ENCODE data around the gene GMIP. TPM values are rescaled to one million over a fixed set of nuclear protein-coding genes. Genes with fewer than 3 reads are reported as not detected.

The GMIP gene
- total RNA-seq, 1 donor = 36.9 TPM

DNA sequence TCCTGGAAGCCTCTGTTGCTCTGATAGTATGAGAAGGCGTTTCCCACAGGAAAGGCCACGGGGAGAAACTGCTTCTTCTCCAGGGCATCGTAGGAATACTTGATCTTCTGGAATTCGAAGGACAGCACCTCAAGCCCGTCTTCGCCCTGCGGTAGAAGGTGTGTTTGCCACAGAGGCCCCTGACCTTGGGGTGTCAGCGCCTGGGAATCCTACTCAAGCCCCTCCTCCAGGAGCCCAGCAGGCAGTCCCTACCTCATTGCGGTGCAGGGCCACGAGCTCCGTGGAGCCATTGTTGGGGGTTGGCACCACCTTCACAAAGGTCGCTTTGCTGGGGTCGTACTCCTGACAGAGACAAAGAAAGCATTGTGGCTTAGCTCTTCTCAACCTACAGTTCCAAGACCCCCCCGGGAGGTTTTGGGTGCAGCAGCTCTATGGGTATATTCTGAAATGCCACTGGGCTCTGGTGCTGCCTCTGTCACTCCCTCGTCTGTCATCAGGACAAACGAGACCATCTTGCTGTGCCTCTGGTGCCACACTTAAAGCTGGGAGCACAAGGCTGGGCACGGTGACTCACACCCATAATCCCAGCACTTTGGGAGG lies 16.3 kb upstream of the GMIP start:
- DNase-seq (ENCODE audit: low read depth in 2 of 3, low spot score in 2 of 3) = no peak

DNA sequence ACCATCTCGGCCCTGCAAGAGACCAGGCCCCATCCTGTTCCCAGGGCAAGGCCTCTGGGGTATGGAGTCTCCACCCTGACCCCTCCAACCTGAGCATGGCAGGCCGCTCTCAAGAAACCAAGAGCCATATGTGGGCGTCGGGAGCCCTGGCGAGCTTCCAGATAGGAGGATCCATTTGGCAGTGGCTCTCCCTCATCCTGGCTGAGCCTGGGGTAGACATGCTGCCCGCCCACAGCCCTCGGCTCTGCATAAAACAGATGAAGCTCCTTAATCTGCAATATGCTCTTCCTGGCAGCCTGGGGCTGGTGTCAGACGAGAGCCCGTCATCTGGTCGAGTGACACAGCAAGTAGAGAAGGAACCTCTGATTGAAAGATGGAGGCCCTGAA lies 13.9 kb upstream of the GMIP start:
- no peak for DNase-seq (ENCODE audit: low read depth in 2 of 3, low spot score in 2 of 3)

DNA sequence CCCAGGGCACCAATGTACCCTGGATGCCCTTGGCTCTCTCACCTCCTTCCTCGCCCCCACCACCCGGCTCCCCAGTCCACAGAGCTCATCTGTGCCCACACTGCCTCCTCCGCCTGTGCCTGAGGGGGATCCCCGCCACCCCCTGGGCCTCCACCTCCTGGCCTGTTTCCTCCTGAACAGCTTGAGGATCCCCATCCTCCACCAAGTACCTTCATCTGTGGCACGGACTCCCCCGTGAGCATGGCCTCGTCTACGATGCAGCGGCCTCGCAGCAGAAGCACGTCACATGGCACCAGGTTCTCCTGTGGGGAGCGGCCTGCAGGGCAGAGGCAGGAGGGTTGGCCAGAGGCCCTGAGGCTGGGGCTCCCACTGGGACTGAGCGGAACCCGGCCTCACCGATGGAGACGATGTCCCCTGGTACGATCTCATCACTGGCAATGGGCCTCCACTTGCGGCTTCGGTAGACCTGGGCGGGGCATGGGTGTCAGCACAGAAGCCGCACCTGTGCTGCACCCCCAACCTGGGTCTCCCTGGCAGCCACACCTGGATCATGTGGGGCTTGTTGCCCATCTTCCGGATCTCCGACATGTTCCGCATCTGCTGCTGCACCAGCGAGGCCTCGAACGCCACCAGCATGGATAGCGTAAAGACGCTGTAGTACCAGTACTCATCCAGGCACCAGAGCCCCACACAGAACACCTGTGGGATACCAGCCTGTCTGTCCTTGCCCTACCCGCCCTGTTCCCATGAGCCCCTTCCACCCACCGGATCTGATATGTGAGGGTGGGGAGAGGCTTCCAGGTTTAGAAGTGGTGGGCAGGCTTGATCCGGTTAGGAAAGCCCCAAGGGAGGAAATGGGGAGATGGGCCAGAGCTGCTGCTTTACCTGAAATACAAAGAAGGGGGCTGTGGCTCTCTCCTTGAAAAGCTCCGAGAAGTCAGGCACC lies 13.3 kb upstream of the GMIP start:
- DNase-seq (ENCODE audit: low read depth in 2 of 3, low spot score in 2 of 3) = no peak

DNA sequence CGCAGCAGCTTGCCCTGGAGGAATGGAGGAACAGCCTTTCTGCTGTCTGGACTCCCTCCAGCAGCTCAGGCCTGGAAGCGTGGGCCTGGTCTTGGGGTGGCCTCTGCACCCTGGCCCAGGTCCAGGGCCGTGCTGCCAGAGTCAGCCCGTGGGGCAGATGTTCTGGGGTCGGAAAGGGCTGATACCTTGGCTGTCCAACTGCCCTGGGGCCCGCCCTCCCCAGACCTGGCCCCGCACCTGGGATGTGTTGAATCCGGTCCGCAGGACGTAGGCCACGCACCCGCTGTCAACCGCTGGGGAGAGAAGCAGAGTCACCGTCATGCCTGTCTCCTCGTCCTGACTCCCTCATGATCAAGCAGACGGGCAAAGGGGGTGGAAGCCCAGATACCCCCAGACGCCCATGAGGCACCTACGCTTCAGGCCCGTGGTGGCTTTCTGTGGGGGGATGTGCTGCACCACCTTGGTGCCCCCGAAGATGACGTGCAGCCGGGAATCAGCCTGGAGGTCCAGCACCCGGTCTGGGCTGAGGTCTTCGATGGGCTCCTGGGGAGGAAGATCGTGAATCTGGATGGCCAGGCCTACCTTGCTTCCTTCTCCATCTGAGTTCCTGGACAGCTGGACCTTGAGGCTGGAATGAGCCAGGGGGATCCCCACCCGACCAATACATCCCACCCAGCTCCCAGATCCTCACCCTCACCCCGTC lies 12.3 kb upstream of the GMIP start:
- DNase-seq (ENCODE audit: low read depth in 2 of 3, low spot score in 2 of 3) = no peak

DNA sequence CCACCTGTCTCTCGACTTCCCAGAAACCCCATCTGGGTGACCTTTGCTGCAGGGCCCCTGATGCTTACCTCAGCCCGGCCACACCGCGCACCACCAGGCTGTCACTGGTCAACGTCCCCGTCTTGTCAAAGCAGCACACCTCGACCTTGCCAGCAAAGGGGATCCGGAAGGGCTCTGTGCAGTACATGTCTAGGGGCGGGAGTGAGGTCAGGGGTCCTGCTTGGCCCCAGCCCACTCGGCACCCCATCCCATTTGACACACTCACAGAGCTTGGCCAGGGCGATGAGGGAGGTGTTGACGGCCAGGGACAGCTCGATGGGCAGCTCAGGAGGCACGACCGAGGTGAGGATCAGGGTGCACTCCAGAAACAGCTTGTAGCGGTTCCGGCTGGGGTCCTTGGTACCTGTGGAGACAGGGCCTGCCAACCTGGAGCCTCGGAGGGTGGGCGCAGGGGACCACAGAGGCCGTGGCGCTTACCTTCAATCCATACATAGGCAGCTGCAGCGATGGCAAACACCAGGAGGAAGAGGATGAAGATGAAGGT lies 11.7 kb upstream of the GMIP start:
- DNase-seq (ENCODE audit: low read depth in 2 of 3, low spot score in 2 of 3) = no peak

DNA sequence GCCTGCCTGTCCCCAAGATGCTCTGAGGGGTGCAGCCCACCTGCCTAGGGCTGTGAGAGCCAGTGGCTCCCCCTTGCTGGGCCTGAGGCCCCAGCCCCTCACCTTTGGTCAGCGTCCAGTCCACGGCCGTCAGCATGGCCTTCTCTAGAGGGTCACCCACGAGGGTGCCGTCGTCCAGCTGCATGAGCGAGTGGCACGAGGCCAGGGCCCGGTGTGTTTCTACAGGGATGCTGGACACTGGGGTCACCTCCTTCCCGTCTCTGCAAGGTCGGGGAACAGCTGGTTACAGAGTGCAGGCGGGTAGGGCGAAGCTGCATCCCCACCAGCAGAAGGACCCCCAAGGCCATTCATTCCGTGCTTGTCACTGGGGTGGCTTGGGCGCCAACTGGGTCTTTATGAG lies 11.0 kb upstream of the GMIP start:
- DNase-seq (ENCODE audit: low read depth in 2 of 3, low spot score in 2 of 3) = no peak

DNA sequence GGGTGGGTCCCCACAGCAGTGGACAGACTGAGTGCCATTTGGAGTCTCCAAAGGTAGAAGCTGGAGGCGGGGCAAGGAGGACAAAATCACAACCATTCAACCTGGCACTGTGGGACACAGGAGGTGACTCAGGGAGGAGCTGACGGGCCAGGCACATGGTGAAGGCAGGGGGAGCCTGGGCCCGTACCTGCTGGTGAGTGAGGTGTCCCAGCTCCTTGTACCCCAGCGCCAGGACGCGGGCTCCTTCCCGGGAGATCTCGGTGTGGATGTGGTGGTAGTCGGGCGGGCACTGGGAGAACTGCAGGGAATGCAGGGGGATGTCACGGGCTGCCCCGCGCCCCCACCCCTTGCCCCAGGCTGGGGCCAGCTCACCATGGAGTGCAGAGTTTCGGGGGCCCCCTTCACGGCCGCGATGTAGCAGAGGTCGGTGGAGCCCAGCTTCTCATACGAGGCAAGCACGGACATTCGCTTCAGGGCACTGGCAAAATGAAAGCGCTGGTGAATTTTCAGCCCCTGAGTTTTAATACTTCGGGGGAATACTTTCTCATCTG lies 10.2 kb upstream of the GMIP start:
- DNase-seq (ENCODE audit: low read depth in 2 of 3, low spot score in 2 of 3) = no peak

DNA sequence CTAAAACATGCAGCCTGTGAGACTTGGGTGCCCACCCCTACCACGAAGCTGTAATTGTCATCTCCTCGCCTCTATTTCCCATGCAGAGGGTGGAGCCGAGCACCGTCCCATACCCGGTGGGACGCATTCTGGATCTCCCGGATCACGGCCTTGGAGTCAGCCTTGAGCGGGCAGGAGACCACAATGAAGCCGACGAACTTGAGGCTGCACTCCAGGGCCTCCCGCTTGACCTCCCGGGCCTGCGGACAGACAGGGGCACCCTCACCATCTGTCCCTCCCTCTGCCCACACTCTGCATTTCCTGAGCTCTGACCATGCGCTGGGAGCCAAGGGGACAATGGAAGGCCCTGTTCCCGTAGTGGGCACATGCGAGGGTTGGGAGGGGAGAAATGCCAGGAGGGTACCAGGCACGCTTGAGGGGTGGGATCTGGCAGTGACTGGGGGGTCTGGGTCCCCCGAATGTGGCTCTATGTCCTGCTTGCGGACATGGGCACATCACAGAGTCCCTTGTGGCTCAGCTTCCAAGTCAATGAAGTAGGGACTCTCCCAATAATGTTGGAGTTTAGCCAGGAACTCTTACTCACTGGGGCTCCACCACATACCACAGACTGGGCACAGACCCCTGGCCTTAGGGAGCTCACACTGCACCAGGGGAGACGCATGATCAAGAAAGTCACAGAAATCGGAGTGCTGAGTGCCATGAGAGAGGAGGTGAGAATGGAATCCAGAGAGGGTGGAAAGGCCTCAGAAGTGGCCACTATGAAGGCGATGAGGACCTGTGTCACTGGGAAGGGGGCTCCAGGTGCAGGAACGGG lies 9.2 kb upstream of the GMIP start:
- DNase-seq (ENCODE audit: low read depth in 2 of 3, low spot score in 2 of 3) = no peak

DNA sequence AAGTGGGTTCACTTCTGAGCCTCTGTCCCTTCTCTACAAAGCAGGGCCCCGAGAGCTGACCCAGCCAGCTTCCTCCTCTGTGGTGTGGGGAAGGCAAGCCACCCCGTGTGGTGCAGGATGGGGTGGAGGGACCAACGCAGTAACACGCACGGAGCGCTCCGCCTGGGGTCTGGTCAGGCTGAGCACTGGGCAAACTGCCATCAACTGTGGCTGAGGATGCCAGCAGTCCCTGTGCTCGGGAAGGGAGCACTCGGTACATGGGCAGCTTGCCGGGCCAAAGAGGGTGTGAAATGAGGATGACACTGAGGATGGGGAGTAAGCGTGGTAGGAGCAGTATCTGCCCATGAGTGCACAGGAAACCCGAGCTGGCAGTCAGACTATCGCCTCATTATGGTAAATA lies 7.6 kb upstream of the GMIP start:
- DNase-seq (ENCODE audit: low read depth in 2 of 3, low spot score in 2 of 3) = no peak

DNA sequence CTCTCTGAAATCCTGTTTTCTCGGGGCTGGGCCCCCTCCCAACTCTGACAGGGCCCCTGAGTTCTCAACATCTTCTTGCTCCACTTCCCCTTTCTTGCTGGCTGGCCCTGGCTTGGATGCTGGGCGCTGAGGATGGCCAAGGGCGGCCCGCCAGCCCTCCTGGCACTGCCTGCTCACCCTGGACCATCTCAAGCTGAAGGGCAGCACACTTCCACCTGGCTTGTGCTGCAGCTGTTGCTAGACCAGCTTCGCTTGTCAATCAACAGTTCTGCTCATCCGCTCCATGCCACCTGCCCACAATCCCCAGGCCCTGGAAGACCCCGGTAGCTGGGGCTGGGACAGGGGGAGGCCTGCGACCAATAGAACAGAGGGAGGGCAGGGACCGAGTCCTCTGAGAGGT lies 6.9 kb upstream of the GMIP start:
- no peak for DNase-seq (ENCODE audit: low read depth in 2 of 3, low spot score in 2 of 3)

DNA sequence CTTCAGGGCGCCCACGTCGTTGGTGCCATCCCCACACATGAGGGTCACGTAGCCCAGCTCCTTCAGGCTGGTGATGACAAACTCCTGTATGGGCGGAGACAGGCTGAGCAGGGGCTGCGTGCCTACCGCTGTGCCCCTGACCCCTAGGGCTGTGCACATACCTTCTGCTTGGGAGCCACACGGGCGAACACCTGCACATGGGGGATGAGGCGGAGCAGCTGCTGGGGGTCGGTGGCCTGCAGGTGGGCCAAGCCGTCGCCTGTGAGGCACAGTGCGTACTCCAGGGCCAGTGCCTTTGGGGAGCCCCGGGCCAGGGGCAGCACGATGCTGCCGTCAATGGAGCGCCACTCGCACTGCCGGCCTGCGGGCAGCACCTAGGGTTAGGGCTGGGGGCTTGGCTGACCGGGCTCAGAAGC lies 6.1 kb upstream of the GMIP start:
- DNase-seq (ENCODE audit: low read depth in 2 of 3, low spot score in 2 of 3) = no peak

DNA sequence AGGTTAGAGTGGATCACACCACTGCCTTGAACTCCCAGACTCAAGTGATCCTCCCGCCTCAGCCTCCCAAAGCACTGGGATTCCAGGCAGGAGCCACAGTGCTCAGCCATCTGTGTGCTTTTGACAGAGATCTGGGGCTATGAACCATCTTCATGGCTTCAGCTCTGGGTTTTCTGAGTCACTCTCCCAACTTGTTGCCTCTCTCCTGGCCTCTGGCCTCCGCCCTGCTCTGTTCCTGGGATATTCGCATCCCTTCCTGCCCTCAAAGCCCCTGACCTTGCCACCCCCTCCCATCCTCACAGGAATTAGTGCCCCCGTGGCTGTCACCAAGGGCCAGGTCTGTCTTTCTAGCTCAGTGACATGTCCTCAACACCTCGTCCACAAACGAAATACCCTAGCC lies 5.7 kb upstream of the GMIP start:
- no peak for DNase-seq (ENCODE audit: low read depth in 2 of 3, low spot score in 2 of 3)

DNA sequence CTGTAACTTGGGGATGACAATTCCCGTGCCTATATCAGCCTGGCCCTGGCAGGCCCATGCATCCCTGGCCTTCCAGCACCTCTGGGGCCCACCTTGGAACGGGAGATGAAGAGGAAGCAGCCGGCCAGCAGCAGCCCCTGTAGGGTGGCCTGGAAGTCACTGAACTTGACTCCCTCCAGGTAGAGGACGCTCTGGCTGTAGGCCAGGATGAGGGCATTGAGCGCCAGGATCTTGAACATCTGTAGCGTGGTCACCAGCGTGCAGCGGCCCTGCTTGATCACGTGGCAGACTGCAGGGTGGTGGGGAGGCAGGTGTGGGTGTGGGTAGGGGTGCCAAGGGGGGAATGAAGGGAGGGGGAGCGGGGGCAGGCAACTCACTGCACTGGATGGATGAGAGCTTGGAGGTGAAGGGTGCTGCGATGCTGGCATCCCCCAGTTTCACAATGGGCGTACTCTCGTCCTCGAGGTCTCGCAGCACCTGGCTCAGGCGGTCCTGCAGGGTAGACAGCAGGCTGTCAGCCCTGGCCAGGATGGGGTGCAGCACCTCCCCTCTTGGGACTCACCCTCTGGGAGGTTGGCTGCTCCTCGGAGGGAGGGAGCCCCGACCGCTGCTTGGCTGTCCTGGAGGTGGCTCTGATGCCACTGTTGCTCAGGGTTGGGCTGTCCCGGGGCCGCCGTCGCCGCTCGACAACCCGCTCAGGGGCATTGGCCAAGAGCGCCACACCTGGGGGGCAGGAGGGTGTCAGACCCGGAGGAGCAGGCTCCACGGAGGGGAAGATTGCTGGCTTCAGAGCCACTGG lies 3.8 kb upstream of the GMIP start:
- no peak for DNase-seq (ENCODE audit: low read depth in 2 of 3, low spot score in 2 of 3)

DNA sequence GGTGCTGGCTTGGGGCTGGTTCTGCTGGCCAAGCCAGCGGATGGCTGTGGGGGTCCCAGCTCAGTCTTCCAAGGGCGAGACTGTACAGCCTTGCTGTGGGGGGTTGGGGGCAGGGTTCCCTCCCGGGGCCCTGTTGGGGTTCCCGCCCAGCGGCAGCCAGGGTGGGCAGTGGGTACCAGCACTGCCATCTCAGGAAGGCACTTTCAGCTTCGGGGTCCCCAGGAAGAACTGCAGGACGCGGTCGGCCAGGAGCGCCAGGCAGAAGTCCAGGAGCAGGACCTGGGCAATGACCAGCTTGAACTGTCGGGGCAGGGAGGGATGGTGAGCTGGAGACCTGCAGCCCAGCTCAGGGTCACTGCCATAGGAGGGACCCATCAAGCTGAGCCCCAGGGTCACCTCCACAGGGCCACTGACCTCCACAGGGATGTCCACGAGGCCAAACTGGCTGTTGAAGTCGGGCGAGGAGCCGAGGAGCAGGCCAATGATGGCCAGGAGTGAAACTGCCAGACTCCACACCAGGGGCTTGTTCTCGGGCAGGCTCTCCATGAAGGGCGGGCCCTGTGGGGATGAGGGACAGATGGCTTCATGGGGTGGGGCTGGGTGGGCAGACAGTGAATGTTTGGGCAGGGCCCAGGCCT lies 1.9 kb upstream of the GMIP start:
- DNase-seq (ENCODE audit: low read depth in 2 of 3, low spot score in 2 of 3) = no peak

DNA sequence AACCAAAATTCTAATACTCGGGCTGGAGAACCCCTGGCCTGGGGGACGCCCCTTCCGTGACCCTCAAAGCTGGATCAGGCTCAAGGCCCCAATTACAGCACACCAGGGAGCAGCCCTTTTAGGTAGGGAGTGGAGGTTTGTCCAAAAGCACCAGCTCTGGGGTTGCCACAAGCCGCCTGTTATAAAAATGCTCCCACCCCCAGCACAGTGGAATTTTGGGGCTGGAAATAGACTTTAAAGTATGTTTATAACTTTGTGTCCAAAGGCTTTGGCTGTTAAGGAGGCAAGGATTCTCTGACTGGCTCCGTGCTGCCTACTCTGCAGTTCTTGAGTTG lies 564 bp upstream of the GMIP start:
- no peak for DNase-seq (ENCODE audit: low read depth in 2 of 3, low spot score in 2 of 3)

DNA sequence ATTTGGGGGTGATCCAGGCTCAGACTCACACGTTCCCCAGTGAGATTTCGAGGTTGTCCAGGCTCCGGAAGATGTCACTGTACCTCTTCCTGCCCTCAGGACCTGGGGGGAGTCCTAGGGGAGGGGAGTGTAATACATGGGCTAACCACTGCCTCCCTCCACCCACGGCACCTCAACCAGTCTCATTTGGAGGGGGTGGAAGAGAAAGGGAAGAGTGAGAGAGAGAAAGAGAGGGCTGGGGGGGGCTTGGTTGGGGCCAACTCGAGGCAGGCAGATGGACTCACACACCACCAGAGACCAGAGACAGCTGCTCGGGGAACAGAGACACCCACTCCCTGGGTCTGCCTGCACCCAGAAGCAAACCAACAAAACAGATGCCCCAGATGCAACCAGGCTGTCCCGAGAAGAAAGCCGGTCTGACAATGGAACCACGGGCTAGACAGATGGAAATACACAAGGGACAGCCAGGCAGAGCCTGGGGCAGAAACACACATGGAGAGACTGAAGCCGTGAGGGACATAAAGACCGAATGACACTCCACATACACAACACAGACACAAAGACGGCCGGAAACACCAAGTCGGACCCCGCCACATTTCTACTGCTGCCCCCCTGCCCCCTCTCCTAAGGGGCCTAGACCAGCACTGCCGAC lies 825 bp downstream of the GMIP start:
- peak in 1 of 3 donors; percentile 41 for DNase-seq (ENCODE audit: low read depth in 2 of 3, low spot score in 2 of 3)

DNA sequence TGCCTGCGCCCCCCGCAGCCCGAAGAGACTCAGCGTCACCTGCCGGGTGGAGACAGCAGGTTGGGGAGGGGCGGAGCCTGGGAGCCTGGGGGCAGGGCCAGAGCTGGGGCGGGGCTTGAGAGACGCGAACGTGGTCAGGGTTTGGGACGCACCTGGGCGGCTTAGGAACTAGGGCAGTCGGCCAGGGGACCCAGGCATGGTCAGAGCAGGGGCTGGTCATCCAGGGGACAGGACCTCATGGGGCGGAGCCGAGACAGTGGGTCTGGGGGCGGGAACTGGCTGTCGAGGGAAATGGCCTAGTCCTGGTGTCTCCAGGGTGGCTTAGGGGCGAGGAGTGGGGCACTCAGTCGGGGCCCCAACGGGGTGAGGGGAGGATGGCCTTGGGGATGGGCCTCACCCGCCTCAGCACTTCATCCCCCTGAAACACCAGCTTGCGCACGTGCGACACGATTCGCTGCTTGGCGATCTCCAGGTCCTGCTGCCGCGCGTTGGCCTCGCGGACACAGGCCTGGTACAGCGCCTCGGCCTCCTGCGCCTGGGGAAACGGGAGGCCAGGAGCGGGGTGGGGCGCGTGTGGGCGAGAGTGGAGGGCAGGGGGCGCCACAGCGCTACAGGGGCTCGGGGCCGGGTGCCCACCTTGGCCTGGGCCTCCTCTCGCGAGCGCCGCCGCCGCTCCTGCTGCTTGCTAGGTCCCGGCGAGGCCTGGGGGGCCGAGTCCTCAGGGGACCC lies 5.8 kb downstream of the GMIP start:
- no peak for DNase-seq (ENCODE audit: low read depth in 2 of 3, low spot score in 2 of 3)

DNA sequence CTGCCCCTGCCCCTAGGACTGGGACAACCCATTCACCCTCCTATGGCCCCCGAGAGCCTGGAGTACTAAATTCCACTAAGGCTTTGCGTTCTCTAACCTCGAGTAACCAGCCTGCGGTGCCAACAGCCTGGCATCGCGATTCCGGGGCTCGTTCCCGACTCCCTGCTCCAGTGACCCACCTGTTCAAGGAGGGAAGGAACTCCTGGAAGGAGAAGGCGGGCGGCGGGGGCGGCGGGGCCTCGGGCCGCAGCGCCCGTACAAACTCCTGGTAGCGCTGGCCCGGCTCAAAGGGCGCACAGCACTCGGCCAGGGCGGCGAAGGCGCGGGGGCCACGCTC lies 6.3 kb downstream of the GMIP start:
- no peak for DNase-seq (ENCODE audit: low read depth in 2 of 3, low spot score in 2 of 3)
